HepG2 (cell line): ENCODE results near the gene S100A5. TPM values are rescaled to one million over a fixed set of nuclear protein-coding genes. Genes with fewer than 3 reads are reported as not detected.

Source experiments
- AKAP8 ChIP-seq: sonication (generic); formaldehyde crosslinking; IDR thresholded peaks from 2 replicates; pipeline ENCODE4 v1.5.1; 2020; ENCODE audit warnings: mild to moderate bottlenecking, missing genetic modification reagents
- CBFB ChIP-seq: sonication (generic); formaldehyde crosslinking; IDR thresholded peaks from 2 replicates; pipeline ENCODE4 v1.4.0; 2020; ENCODE audit warnings: missing genetic modification reagents
- CCDC6 ChIP-seq: sonication (generic); formaldehyde crosslinking; IDR thresholded peaks from 2 replicates; pipeline ENCODE4 v1.8.1; 2022; ENCODE audit warnings: mild to moderate bottlenecking, missing genetic modification reagents, moderate library complexity
- CHD2 ChIP-seq: IDR thresholded peaks from 2 replicates; pipeline ENCODE4 v1.6.1; 2011; ENCODE audit warnings: low read depth, low read length, improper control_type of control experiment
- CREB1 ChIP-seq, 2 experiments: fragments of 450-650 bp in 1 of 2; IDR thresholded peaks; 2 replicates each; pipeline ENCODE4 v1.6.1; 2016 to 2017; ENCODE audit warnings: control low read depth in 1 of 2, mild to moderate bottlenecking in 1 of 2, missing compliant biosample characterization in 1 of 2, missing genetic modification characterization in 1 of 2
- FOXK1 ChIP-seq: sonication (generic); formaldehyde crosslinking; IDR thresholded peaks from 2 replicates; pipeline ENCODE4 v1.4.0; 2020; ENCODE audit warnings: low read depth, missing genetic modification reagents, borderline replicate concordance
- HOXD1 ChIP-seq: sonication (generic); formaldehyde crosslinking; IDR thresholded peaks from 2 replicates; pipeline ENCODE4 v1.5.0; 2020; ENCODE audit warnings: missing genetic modification reagents
- KDM4B ChIP-seq: sonication (generic); formaldehyde crosslinking; IDR thresholded peaks from 2 replicates; pipeline ENCODE4 v1.4.0; 2020; ENCODE audit warnings: missing genetic modification reagents
- KLF12 ChIP-seq: sonication (generic); formaldehyde crosslinking; IDR thresholded peaks from 2 replicates; pipeline ENCODE4 v1.4.0; 2020; ENCODE audit warnings: missing genetic modification reagents, borderline replicate concordance
- NFE2L2 ChIP-seq: fragments of 150-350 bp; IDR thresholded peaks from 2 replicates; pipeline ENCODE4 v1.6.1; 2014; ENCODE audit warnings: low read length
- PBX2 ChIP-seq: IDR thresholded peaks from 2 replicates; pipeline ENCODE4 v1.6.1; 2016; ENCODE audit warnings: control low read depth
- SCMH1 ChIP-seq: sonication (generic); formaldehyde crosslinking; IDR thresholded peaks from 2 replicates; pipeline ENCODE4 v1.9.0; 2021; ENCODE audit warnings: missing genetic modification reagents, mild to moderate bottlenecking, borderline replicate concordance
- SP5 ChIP-seq: IDR thresholded peaks from 2 replicates; pipeline ENCODE4 v1.6.1; 2016; ENCODE audit warnings: low read depth, borderline replicate concordance
- TEAD3 ChIP-seq: optimal IDR thresholded peaks from 2 replicates; pipeline ENCODE3; 2016; ENCODE audit warnings: borderline replicate concordance
- TFDP1 ChIP-seq: IDR thresholded peaks from 2 replicates; pipeline ENCODE4 v1.6.1; 2016; ENCODE audit warnings: missing compliant biosample characterization, missing genetic modification reagents, borderline replicate concordance
- ZNF17 ChIP-seq: sonication (generic); formaldehyde crosslinking; IDR thresholded peaks from 2 replicates; pipeline ENCODE4 v1.5.0; 2020; ENCODE audit warnings: mild to moderate bottlenecking, missing genetic modification reagents
- ZNF740 ChIP-seq: sonication (generic); formaldehyde crosslinking; IDR thresholded peaks from 2 replicates; pipeline ENCODE4 v1.4.0; 2020; ENCODE audit warnings: missing genetic modification reagents
- ZNF761 ChIP-seq: sonication (generic); formaldehyde crosslinking; conservative IDR thresholded peaks from 2 replicates; pipeline ENCODE4 v1.4.0; 2020; ENCODE audit warnings: mild to moderate bottlenecking, missing genetic modification reagents
- ZNF792 ChIP-seq: IDR thresholded peaks from 2 replicates; pipeline ENCODE4 v1.6.1; 2016
- ZSCAN12 ChIP-seq: sonication (generic); formaldehyde crosslinking; IDR thresholded peaks from 2 replicates; pipeline ENCODE4 v1.9.0; 2021; ENCODE audit warnings: mild to moderate bottlenecking, missing genetic modification reagents
- ZSCAN21 ChIP-seq: sonication (generic); formaldehyde crosslinking; IDR thresholded peaks from 2 replicates; pipeline ENCODE4 v1.8.0; 2022; ENCODE audit warnings: mild to moderate bottlenecking, missing genetic modification reagents, moderate library complexity, borderline replicate concordance
- polyA plus RNA-seq, 8 experiments: library from polyadenylated mRNA; depleted of rRNA in 3 of 8; stranded (reverse) in 7 of 8; unstranded in 1 of 8; fragments of >200 nt; fragmentation: Illumina TruSeq in 4 of 8; extraction: Trizol in 4 of 8; gene quantifications; 2 replicates each; pipeline versions ENCODE4 v1.2.1 to v1.2.3, GENCODE V29; 2011 to 2016; ENCODE audit warnings: low read depth in 4 of 8, missing spikeins in 1 of 8, mixed read lengths in 1 of 8; ENCODE audit not compliant: insufficient read depth in 1 of 8
- total RNA-seq, 5 experiments: library from RNA; depleted of rRNA; stranded (reverse); fragments of >200 nt; fragmentation: Illumina TruSeq; extraction: Trizol; gene quantifications; 2 replicates each; pipeline ENCODE4 v1.2.3, GENCODE V29; 2016; ENCODE audit warnings: low read depth in 1 of 5
- TF ChIP-seq, protein P1 (sequence below): sonication (generic); formaldehyde crosslinking; conservative IDR thresholded peaks from 2 replicates; pipeline ENCODE4 v1.8.0; 2022; ENCODE audit warnings: mild to moderate bottlenecking, moderate library complexity, missing genetic modification reagents
- TF ChIP-seq, protein P2 (sequence below): sonication (generic); formaldehyde crosslinking; IDR thresholded peaks from 2 replicates; pipeline ENCODE4 v1.5.0; 2020; ENCODE audit warnings: missing genetic modification reagents
- TF ChIP-seq, protein P3 (sequence below): IDR thresholded peaks from 2 replicates; pipeline ENCODE4 v1.6.1; 2016; ENCODE audit warnings: missing compliant biosample characterization, missing genetic modification reagents, borderline replicate concordance

S100A5 gene
- total and polyA plus RNA-seq, 2 of the 13 experiments (the other 11 are each of a cell fraction or from before 2014, with no cell fraction given), result not detected

DNA sequence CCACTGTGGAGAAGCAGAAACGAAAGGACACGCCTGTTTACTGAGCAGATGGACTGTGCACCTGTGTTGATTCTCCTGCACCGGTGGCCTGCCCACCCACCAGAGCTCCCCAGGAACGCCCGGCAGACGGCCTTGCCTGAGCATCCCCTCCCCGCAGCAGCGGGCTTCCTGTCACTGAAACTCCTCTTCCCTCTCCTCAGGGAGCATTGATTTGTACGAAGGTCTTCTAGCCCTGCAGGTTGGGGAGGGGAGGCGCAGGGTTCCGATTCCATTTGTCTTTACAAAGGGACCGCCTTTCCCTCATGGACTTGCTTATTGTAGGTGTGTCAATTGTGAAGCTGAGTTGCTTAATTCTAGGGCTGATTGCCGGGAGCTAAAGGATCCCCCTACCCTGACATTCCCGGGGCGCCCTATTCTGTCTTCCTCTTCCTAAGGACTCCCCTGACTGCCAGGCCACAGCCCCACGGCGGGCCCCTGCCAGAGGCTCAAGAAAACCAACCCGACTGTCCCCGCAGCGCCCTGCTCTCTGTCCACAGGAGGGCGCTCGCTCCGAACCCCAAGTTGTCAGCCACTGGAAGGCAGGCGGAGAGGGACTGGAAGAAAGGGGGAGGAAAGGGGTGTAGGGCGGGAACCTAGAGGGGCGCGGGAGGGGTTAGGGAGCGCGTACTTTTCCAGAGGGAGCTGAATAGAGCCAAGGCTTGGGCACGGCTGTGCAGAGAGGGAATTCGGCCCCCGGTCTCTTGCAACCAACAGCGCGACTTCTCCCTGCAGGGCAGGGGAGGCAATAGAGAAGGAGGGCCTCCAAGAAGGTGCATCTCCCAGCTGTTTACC is 7.8 kb downstream of the S100A5 start (continued):
- 0 out of 2 replicates have a peak, but pooled peaks have one; percentile 29 for TF ChIP-seq CBFB
- peak; percentile 21 for TF ChIP-seq TEAD3 (CRISPR knock-in tag)
- TF ChIP-seq ZSCAN12, result no peak
- TF ChIP-seq FOXK1, result peak; percentile 59; the same call in 1 of the 2 replicates
- TF ChIP-seq PBX2, result no peak
- peak; percentile 88 for TF ChIP-seq KLF12 (CRISPR knock-in tag)
- TF ChIP-seq ZNF792 (CRISPR knock-in tag), result 0 out of 2 replicates have a peak, but pooled peaks have one; percentile 32
- TF ChIP-seq CCDC6, result 0 out of 2 replicates have a peak, but pooled peaks have one; percentile 57
- TF ChIP-seq, protein P1, sequence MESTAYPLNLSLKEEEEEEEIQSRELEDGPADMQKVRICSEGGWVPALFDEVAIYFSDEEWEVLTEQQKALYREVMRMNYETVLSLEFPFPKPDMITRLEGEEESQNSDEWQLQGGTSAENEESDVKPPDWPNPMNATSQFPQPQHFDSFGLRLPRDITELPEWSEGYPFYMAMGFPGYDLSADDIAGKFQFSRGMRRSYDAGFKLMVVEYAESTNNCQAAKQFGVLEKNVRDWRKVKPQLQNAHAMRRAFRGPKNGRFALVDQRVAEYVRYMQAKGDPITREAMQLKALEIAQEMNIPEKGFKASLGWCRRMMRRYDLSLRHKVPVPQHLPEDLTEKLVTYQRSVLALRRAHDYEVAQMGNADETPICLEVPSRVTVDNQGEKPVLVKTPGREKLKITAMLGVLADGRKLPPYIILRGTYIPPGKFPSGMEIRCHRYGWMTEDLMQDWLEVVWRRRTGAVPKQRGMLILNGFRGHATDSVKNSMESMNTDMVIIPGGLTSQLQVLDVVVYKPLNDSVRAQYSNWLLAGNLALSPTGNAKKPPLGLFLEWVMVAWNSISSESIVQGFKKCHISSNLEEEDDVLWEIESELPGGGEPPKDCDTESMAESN (CRISPR knock-in tag), result no peak
- 0 out of 2 replicates have a peak, but pooled peaks have one; percentile 30 for TF ChIP-seq ZNF740 (CRISPR knock-in tag)
- TF ChIP-seq ZNF17 (CRISPR knock-in tag), result no peak
- 0 out of 2 replicates have a peak, but pooled peaks have one; percentile 0 for TF ChIP-seq TFDP1
- TF ChIP-seq, protein P2, sequence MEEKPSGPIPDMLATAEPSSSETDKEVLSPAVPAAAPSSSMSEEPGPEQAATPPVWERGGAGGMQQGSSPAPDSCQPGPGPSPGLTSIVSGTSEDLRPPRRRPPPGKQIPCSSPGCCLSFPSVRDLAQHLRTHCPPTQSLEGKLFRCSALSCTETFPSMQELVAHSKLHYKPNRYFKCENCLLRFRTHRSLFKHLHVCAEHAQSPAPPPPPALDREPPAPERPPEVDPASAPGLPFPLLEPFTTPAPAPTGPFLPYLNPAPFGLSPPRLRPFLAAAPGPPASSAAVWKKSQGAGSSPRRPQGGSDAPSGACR, result 0 out of 2 replicates have a peak, but pooled peaks have one; percentile 40
- TF ChIP-seq CREB1 (IDR thresholded peaks at IDR 0.05), result no peak
- TF ChIP-seq CREB1 (CRISPR knock-in tag; IDR thresholded peaks at IDR 0.05), result no peak
- TF ChIP-seq ZSCAN21 (CRISPR knock-in tag), result no peak
- TF ChIP-seq, protein P3, sequence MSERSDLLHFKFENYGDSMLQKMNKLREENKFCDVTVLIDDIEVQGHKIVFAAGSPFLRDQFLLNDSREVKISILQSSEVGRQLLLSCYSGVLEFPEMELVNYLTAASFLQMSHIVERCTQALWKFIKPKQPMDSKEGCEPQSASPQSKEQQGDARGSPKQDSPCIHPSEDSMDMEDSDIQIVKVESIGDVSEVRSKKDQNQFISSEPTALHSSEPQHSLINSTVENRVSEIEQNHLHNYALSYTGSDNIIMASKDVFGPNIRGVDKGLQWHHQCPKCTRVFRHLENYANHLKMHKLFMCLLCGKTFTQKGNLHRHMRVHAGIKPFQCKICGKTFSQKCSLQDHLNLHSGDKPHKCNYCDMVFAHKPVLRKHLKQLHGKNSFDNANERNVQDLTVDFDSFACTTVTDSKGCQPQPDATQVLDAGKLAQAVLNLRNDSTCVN (CRISPR knock-in tag), result no peak
- peak; percentile 73 for TF ChIP-seq SP5 (CRISPR knock-in tag)
- TF ChIP-seq ZNF761 (CRISPR knock-in tag), result no peak
- TF ChIP-seq CHD2, result no peak
- TF ChIP-seq AKAP8 (CRISPR knock-in tag), result no peak
- TF ChIP-seq SCMH1 (CRISPR knock-in tag), result no peak
- no peak for TF ChIP-seq NFE2L2
- TF ChIP-seq HOXD1, result no peak
- TF ChIP-seq KDM4B (CRISPR knock-in tag), result no peak
